ENCODE measurements around the gene OR8H1.

GRCh38 chr11:56273854-56274253, 18.2 kb downstream of the OR8H1 start, which contains the start of gene OR5T1:
- TF ChIP-seq CTCF (conservative IDR thresholded peaks at IDR 0.05 in 1 of 2, IDR thresholded peaks at IDR 0.05 in 1 of 2; ENCODE audit: extremely low read depth in 1 of 2, insufficient read depth in 1 of 2, low read depth in 1 of 2, low read length in 2 of 2) (no peak), EZH2 (IDR thresholded peaks at IDR 0.05; ENCODE audit: borderline replicate concordance, low read length) (no peak)

Data from mammary epithelial cell (primary cell).